Calu3 (cell line): ENCODE data around the gene GRK6. TPM values are rescaled to one million over a fixed set of nuclear protein-coding genes. Genes with fewer than 3 reads are reported as not detected.
A peak's percentile ranks its signal among the peaks of the same experiment; 100 is the strongest.

Experiments used
- BruUV-seq: library from RNA; stranded (reverse); fragments of 400-500 nt; replicated peaks from 2 replicates; lab custom pipeline; 2021; lab: Mats Ljungman, UMichigan
- CTCF ChIA-PET: fragments of 300-600 bp; sonication (Branson Sonifier 250); formaldehyde crosslinking; loops from one replicate; lab custom pipeline; 2022; ENCODE audit warnings: antibody characterized with exemption; lab: Charles Lee
- DNase-seq: peaks from one replicate; pipeline ENCODE4 v3.0.0; 2022
- H3K27ac Mint-ChIP-seq: one replicate; pipeline ENCODE4 v1.8.0; 2022; ENCODE audit warnings: mixed read lengths; ENCODE audit not compliant: unreplicated experiment
- H3K27me3 Mint-ChIP-seq: one replicate; pipeline ENCODE4 v1.8.0; 2022; ENCODE audit warnings: mixed read lengths; ENCODE audit not compliant: unreplicated experiment
- H3K36me3 Mint-ChIP-seq: one replicate; pipeline ENCODE4 v1.8.0; 2022; ENCODE audit warnings: mild to moderate bottlenecking, moderate library complexity, mixed read lengths; ENCODE audit not compliant: insufficient read depth, unreplicated experiment
- H3K4me1 Mint-ChIP-seq: one replicate; pipeline ENCODE4 v1.8.0; 2022; ENCODE audit warnings: mild to moderate bottlenecking, low read depth, mixed read lengths; ENCODE audit not compliant: unreplicated experiment
- H3K4me3 Mint-ChIP-seq: one replicate; pipeline ENCODE4 v1.8.0; 2022; ENCODE audit warnings: mild to moderate bottlenecking, low read depth, moderate library complexity, mixed read lengths; ENCODE audit not compliant: unreplicated experiment
- H3K9me3 Mint-ChIP-seq: one replicate; pipeline ENCODE4 v1.8.0; 2022; ENCODE audit warnings: low read depth, mixed read lengths; ENCODE audit not compliant: unreplicated experiment
- CTCF ChIP-seq: fragments of 200-600 bp; IDR thresholded peaks from one replicate; pipeline ENCODE4 v1.8.0; 2022; ENCODE audit warnings: antibody characterized with exemption; ENCODE audit not compliant: unreplicated experiment
- intact Hi-C: fragments of 100-400 bp; cut with micrococcal nuclease; formaldehyde crosslinking; loops from one replicate; pipeline ENCODE4 v1.10.0; 2022; ENCODE audit not compliant: unreplicated experiment
- total RNA-seq: library from RNA; stranded (reverse); gene quantifications from 2 replicates; pipeline ENCODE4 v1.2.3, GENCODE V29; 2022

Gene GRK6
- total RNA-seq, 1 experiment from 2014 or later: 72.6 TPM

GRCh38 chr5:177490992-177491391, 64.5 kb downstream of the GRK6 start:
- H3K36me3 Mint-ChIP-seq: peaks cover 99% of the 10 kb centered on the region
- H3K9me3 Mint-ChIP-seq: no peaks in the 10 kb centered on the region
- CTCF ChIA-PET: interaction anchor here (0.6 kb wide), 1 partner anchor 65 kb away, joined by 3 read pairs; the partner anchor contains the start of gene GRK6
- DNase-seq: no peak
- no peak for TF ChIP-seq CTCF
- peaks cover 14% of the 10 kb centered on the region for H3K4me1 Mint-ChIP-seq
- H3K27ac Mint-ChIP-seq: no peak overlapping the region
- intact Hi-C loops: no loop called here
- BruUV-seq: no TSS peak
- H3K4me3 Mint-ChIP-seq: peak overlapping the region; percentile 18
- no peaks in the 10 kb centered on the region for H3K27me3 Mint-ChIP-seq

GRCh38 chr5:177491429-177491945, 65.0 kb downstream of the GRK6 start:
- BruUV-seq: no TSS peak
- intact Hi-C loops: no loop called here
- Mint-ChIP-seq H3K27me3 (no peaks in the 10 kb centered on the region), H3K36me3 (peaks cover 99% of the 10 kb centered on the region), H3K4me1 (peaks cover 14% of the 10 kb centered on the region), H3K4me3 (peak overlapping the region; percentile 18), H3K27ac (no peak overlapping the region), H3K9me3 (no peaks in the 10 kb centered on the region)
- TF ChIP-seq CTCF: peak; percentile 97
- CTCF ChIA-PET: interaction anchor here (0.6 kb wide), 1 partner anchor 65 kb away, joined by 3 read pairs; the partner anchor contains the start of gene GRK6
- peak; percentile 63 for DNase-seq

- no peaks in the 10 kb centered on the region for H3K27me3 Mint-ChIP-seq
- peaks cover 99% of the 10 kb centered on the region for H3K36me3 Mint-ChIP-seq
- H3K4me1 Mint-ChIP-seq: peaks cover 14% of the 10 kb centered on the region
- H3K27ac Mint-ChIP-seq: peak overlapping the region; percentile 78
- no peak for TF ChIP-seq CTCF
- no TSS peak for BruUV-seq
- CTCF ChIA-PET: no interaction called here
- intact Hi-C loops: no loop called here
- DNase-seq: no peak
- peak overlapping the region; percentile 8 for H3K4me3 Mint-ChIP-seq
- no peaks in the 10 kb centered on the region for H3K9me3 Mint-ChIP-seq
These were observed 65.7 kb downstream of the GRK6 start for GRCh38 chr5:177491983-177492746.

Other genes starting within 250 kb of the GRK6 start
- gene RAB24, start 123.0 kb upstream of the GRK6 start, total RNA-seq: 34.0 and 41.1 TPM in 2 replicates
- gene PRELID1, start 122.9 kb upstream of the GRK6 start, total RNA-seq: 215 and 217 TPM in 2 replicates
- gene MXD3, start 114.8 kb upstream of the GRK6 start, total RNA-seq: 24.3 and 36.3 TPM in 2 replicates
- gene LMAN2, start 75.0 kb upstream of the GRK6 start, total RNA-seq: 278 and 305 TPM in 2 replicates
- gene RGS14, start 68.8 kb upstream of the GRK6 start, total RNA-seq: 12.9 and 13.0 TPM in 2 replicates
- 0.19 and 0.64 TPM in 2 replicates for gene SLC34A1, start 42.2 kb upstream of the GRK6 start, total RNA-seq
- gene PFN3, start 26.0 kb upstream of the GRK6 start, total RNA-seq: not detected in 2 replicates
- gene F12, start 17.1 kb upstream of the GRK6 start, total RNA-seq: 14.3 and 20.2 TPM in 2 replicates
- 25.2 and 27.6 TPM in 2 replicates for gene PRR7, start 20.1 kb downstream of the GRK6 start, total RNA-seq
- 207 and 218 TPM in 2 replicates for gene DBN1, start 47.0 kb downstream of the GRK6 start, total RNA-seq
- 400 and 420 TPM in 2 replicates for gene PDLIM7, start 70.9 kb downstream of the GRK6 start, total RNA-seq
- 14.5 and 15.7 TPM in 2 replicates for gene DOK3, start 83.2 kb downstream of the GRK6 start, total RNA-seq
- gene DDX41, start 90.3 kb downstream of the GRK6 start, total RNA-seq: 101 and 132 TPM in 2 replicates
- 92.0 and 97.0 TPM in 2 replicates for gene FAM193B, start 127.9 kb downstream of the GRK6 start, total RNA-seq
- 275 and 294 TPM in 2 replicates for gene TMED9, start 165.5 kb downstream of the GRK6 start, total RNA-seq
- 48.8 and 55.7 TPM in 2 replicates for gene B4GALT7, start 173.5 kb downstream of the GRK6 start, total RNA-seq